ENCODE data around the gene RILPL1.

Gene RILPL1

DNA sequence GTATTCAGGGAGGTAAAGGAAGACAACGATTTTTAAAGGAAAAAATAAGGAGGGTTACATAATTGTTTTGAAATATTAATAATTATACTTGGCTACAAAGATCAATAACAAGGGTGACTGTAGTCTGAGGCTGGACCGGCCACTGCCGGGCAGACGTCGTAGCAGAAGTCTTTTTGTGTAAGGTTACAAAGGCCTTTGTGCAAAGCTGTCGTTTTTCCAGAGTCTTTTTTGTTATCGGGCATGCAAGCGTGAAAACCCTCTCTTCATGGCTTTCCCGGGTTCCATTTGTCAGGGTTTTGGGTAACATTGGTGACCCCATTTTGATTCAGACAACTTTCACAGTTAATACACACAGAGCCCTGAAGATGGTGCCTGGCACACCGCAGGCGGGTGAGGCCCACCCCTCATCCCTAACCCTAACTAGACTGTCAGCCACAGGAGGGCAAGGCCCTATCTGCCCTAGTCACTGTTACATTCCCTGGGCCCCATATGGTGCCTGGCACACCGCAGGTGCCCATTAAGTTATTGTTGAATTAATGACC lies 31.3 kb downstream of the RILPL1 start:
- Histone ChIP-seq H3K27ac (ENCODE audit: low read depth, low read length, poor library complexity, severe bottlenecking) (no peak overlapping the region), H3K9ac (ENCODE audit: low read length) (no peak overlapping the region), H3F3A (ENCODE audit: insufficient read depth, low read length) (no peaks in the 10 kb centered on the region), H3K79me2 (ENCODE audit: insufficient read depth, low read length) (no peaks in the 10 kb centered on the region), H3K4me3 (ENCODE audit: low read depth, low read length, poor library complexity, severe bottlenecking) (no peak overlapping the region), H3K4me1 (ENCODE audit: insufficient read depth, low read length, severe bottlenecking) (no peaks in the 10 kb centered on the region), H3K27me3 (ENCODE audit: insufficient read depth, low read length) (no peaks in the 10 kb centered on the region; the same call in 1 of the 2 replicates), H3K36me3 (ENCODE audit: insufficient read depth, low read length) (no peaks in the 10 kb centered on the region), H3K4me2 (ENCODE audit: low read length) (no peak overlapping the region), H4K20me1 (ENCODE audit: insufficient read depth, low read length) (no peaks in the 10 kb centered on the region), H3K9me3 (ENCODE audit: low read length) (peaks cover 3% of the 10 kb centered on the region; the same call in 1 of the 2 replicates), H2AFZ (ENCODE audit: low read length) (no peak overlapping the region), H3K9me2 (ENCODE audit: low read depth, low read length) (no peaks in the 10 kb centered on the region)
- TF ChIP-seq, protein P1, sequence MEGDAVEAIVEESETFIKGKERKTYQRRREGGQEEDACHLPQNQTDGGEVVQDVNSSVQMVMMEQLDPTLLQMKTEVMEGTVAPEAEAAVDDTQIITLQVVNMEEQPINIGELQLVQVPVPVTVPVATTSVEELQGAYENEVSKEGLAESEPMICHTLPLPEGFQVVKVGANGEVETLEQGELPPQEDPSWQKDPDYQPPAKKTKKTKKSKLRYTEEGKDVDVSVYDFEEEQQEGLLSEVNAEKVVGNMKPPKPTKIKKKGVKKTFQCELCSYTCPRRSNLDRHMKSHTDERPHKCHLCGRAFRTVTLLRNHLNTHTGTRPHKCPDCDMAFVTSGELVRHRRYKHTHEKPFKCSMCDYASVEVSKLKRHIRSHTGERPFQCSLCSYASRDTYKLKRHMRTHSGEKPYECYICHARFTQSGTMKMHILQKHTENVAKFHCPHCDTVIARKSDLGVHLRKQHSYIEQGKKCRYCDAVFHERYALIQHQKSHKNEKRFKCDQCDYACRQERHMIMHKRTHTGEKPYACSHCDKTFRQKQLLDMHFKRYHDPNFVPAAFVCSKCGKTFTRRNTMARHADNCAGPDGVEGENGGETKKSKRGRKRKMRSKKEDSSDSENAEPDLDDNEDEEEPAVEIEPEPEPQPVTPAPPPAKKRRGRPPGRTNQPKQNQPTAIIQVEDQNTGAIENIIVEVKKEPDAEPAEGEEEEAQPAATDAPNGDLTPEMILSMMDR (IDR thresholded peaks at IDR 0.05; ENCODE audit: low read length) = no peak
- no peak for TF ChIP-seq EZH2 (IDR thresholded peaks at IDR 0.05; ENCODE audit: borderline replicate concordance, low read length)

DNA sequence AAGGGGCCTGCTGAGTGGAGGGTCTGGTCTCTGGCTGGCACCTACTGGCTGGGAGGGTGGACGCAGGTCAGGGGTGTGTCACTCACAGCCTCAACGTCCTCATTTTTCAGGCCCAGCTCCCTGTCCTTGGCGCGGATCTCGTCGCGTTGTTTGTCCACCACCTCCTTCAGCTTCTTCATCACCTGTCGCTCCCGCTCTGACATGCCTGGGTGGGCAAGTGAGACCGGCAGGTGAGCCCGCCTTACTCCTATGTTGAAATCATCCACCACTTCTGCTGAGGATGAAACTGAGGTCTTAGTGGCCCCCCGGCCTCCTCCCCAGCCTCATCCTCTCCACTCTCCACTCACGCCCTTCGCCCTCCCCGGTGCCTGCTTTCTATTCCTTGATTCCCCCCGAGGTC lies 34.2 kb downstream of the RILPL1 start:
- H4K20me1 ChIP-seq (ENCODE audit: insufficient read depth, low read length) = no peaks in the 10 kb centered on the region
- H3K27me3 ChIP-seq (ENCODE audit: insufficient read depth, low read length) = no peaks in the 10 kb centered on the region; the same call in 1 of the 2 replicates
- TF ChIP-seq EZH2 (IDR thresholded peaks at IDR 0.05; ENCODE audit: borderline replicate concordance, low read length) = no peak
- TF ChIP-seq, protein P1 (IDR thresholded peaks at IDR 0.05; ENCODE audit: low read length) = no peak
- H3K27ac ChIP-seq (ENCODE audit: low read depth, low read length, poor library complexity, severe bottlenecking) = no peak overlapping the region
- no peaks in the 10 kb centered on the region for H3K36me3 ChIP-seq (ENCODE audit: insufficient read depth, low read length)
- no peaks in the 10 kb centered on the region for H3K9me3 ChIP-seq (ENCODE audit: low read length)
- no peaks in the 10 kb centered on the region for H3K79me2 ChIP-seq (ENCODE audit: insufficient read depth, low read length)
- no peak overlapping the region for H3K4me2 ChIP-seq (ENCODE audit: low read length)
- no peak overlapping the region for H3K4me3 ChIP-seq (ENCODE audit: low read depth, low read length, poor library complexity, severe bottlenecking)
- H3K4me1 ChIP-seq (ENCODE audit: insufficient read depth, low read length, severe bottlenecking) = no peaks in the 10 kb centered on the region
- no peaks in the 10 kb centered on the region for H3K9me2 ChIP-seq (ENCODE audit: low read depth, low read length)
- H3K9ac ChIP-seq (ENCODE audit: low read length) = no peak overlapping the region
- H2AFZ ChIP-seq (ENCODE audit: low read length) = no peak overlapping the region
- H3F3A ChIP-seq (ENCODE audit: insufficient read depth, low read length) = no peaks in the 10 kb centered on the region

DNA sequence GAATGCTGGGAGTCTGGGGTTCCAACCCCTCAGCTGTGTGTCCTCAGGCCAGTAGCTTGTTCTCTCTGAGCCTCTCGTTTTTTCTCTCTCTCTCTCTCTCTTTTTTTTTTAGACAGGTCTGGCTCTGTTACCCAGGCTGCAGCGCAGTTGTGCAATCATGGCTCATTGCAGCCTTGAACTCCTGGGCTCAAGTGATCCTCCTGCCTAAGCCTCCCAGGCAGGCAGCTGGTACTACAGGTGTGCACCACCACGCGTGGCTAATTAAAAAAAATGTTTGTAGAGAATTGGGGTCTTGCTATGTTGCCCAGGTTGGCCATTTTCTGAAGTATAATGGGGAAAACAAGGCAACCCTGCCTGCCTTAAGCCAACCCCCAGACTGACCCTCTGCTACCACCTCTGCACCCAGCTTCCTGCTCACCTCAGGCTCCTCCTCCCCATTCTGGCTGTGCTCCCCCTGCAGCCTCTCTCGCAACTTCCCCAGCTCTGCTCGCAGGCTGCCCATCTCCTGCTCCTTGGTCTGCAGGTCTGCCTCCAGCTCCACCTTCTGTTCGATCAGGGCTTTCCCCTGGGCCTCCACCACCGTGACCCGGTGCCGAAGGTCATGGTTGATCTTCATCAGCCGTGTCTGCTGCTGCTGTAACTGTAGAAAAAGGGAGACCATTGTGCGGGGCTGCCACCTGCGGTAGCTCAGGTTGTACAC lies 35.2 kb downstream of the RILPL1 start:
- Histone ChIP-seq H3K36me3 (ENCODE audit: insufficient read depth, low read length) (no peaks in the 10 kb centered on the region), H3K4me2 (ENCODE audit: low read length) (no peak overlapping the region), H4K20me1 (ENCODE audit: insufficient read depth, low read length) (no peaks in the 10 kb centered on the region), H3K9me2 (ENCODE audit: low read depth, low read length) (no peaks in the 10 kb centered on the region), H3K9ac (ENCODE audit: low read length) (no peak overlapping the region), H3K9me3 (ENCODE audit: low read length) (no peaks in the 10 kb centered on the region), H3K27ac (ENCODE audit: low read depth, low read length, poor library complexity, severe bottlenecking) (no peak overlapping the region), H3K79me2 (ENCODE audit: insufficient read depth, low read length) (no peaks in the 10 kb centered on the region), H2AFZ (ENCODE audit: low read length) (no peak overlapping the region), H3F3A (ENCODE audit: insufficient read depth, low read length) (no peaks in the 10 kb centered on the region), H3K27me3 (ENCODE audit: insufficient read depth, low read length) (no peaks in the 10 kb centered on the region; the same call in 1 of the 2 replicates), H3K4me1 (ENCODE audit: insufficient read depth, low read length, severe bottlenecking) (no peaks in the 10 kb centered on the region), H3K4me3 (ENCODE audit: low read depth, low read length, poor library complexity, severe bottlenecking) (no peak overlapping the region)
- no peak for TF ChIP-seq EZH2 (IDR thresholded peaks at IDR 0.05; ENCODE audit: borderline replicate concordance, low read length)
- TF ChIP-seq, protein P1 (IDR thresholded peaks at IDR 0.05; ENCODE audit: low read length) = no peak
